Gastrocnemius medialis (tissue), 4 donors: Measurements from ENCODE around the gene ATP10A.

Experiments
- CTCF ChIP-seq, 5 experiments: fragments of 450-650 bp in 3 of 5; fragments of 200-600 bp in 2 of 5; sonication (generic) in 2 of 5; IDR thresholded peaks in 4 of 5; conservative IDR thresholded peaks in 1 of 5; 1 replicate in 4 of 5; 2 replicates in 1 of 5; pipeline ENCODE4 v1.5.1; 2016 to 2019; ENCODE audit warnings: antibody characterized with exemption in 5 of 5, mild to moderate bottlenecking in 3 of 5, moderate library complexity in 3 of 5
- POLR2A ChIP-seq, 2 donors: fragments of 450-650 bp; IDR thresholded peaks; one replicate each; pipeline ENCODE4 v1.6.1; 2017; ENCODE audit warnings: antibody characterized with exemption in 2 of 2, mild to moderate bottlenecking in 2 of 2, moderate library complexity in 2 of 2

- TF ChIP-seq CTCF (IDR thresholded peaks at IDR 0.05 in 4 of 5, conservative IDR thresholded peaks at IDR 0.05 in 1 of 5) (no peak), POLR2A (IDR thresholded peaks at IDR 0.05) (no peak)
Measured at GRCh38 chr15:25807063-25807462, 56.1 kb downstream of the ATP10A start.
